ENCODE results near the gene ACTR1A.
"Not testable (repeated sequence)": the region's sequence is repeated elsewhere in the genome, so short reads cannot be mapped to it uniquely, and the experiment has no call there.

Gene ACTR1A

GRCh38 chr10:102480396-102480795 lies 22.1 kb downstream of the ACTR1A start:
- DNase-seq, result no peak

- DNase-seq, result no peak
Measured at GRCh38 chr10:102479651-102480050, 22.9 kb downstream of the ACTR1A start.

GRCh38 chr10:102476466-102477141 lies 25.9 kb downstream of the ACTR1A start:
- no peak for DNase-seq

GRCh38 chr10:102475451-102476040 lies 27.0 kb downstream of the ACTR1A start:
- DNase-seq, result no peak

DNA sequence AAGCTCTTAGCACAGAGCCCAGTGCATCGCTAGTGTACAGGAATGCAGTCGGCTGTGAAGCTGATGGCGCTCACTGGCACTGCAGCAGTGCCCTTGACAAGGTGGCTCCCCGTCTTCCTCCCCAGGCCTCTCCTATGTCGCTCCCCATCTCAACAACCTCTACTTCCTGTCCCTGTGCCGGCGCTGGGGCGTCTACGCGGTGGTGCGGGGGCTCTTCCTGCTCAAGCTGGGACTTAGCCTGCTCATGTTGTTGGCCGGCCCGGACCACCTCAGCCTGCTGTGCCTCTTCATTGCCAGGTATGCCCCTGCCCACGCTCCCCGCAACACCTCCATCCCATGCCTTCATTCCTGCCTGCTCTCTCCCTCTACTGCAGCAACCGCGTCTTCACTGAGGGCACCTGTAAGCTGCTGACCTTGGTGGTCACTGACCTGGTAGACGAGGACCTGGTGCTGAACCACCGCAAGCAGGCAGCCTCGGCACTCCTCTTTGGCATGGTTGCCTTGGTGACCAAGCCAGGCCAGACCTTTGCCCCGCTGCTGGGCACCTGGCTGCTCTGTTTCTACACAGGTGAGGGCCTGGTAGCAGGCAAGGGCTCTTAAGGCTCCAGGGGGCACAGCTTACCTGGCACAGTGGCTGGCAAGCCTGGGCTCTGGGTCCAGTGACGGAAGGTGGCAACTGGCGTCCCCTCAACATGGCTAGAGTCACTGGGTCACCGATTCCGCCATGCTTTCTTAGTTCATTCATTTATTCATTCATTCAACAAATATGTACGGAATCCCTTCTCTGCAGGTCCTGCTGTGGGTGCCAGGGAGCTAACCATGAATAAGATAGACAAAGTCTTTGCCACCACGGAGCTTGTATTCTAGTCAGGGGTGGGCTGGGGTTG lies 28.8 kb downstream of the ACTR1A start:
- no peak for DNase-seq

GRCh38 chr10:102470579-102471546 lies 31.6 kb downstream of the ACTR1A start:
- DNase-seq, result no peak

GRCh38 chr10:102468683-102469082 lies 33.8 kb downstream of the ACTR1A start:
- DNase-seq, result no peak

GRCh38 chr10:102467971-102468438 lies 34.5 kb downstream of the ACTR1A start:
- no peak for DNase-seq

- no peak for DNase-seq
Measured at GRCh38 chr10:102467318-102467717, 35.2 kb downstream of the ACTR1A start.

GRCh38 chr10:102465466-102465865 lies 37.0 kb downstream of the ACTR1A start:
- no peak for DNase-seq

DNA sequence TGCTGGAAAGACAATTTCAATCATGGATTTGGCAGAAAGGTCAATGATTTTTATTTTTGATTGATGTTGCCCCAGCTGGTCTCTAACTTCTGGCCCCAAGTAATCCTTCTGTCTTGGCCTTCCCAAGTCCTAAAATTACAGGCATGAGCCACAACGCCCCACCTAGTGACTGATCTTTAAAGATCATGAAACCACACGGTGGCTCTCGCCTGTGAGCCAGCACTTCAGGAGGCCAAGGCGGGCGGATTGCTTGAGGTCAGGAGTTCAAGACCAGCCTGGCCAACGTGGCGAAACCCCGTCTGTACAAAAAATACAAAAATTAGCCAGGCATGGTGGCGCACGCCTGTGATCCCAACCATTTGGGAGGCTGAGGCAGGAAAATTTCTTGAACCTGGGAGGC lies 38.5 kb downstream of the ACTR1A start:
- no peak for DNase-seq

GRCh38 chr10:102462512-102463054 lies 39.9 kb downstream of the ACTR1A start:
- no peak for DNase-seq

GRCh38 chr10:102461187-102462054 lies 41.1 kb downstream of the ACTR1A start:
- peak; percentile 66 for DNase-seq

- DNase-seq, result no peak
Measured at GRCh38 chr10:102460836-102461186, 41.7 kb downstream of the ACTR1A start.

DNA sequence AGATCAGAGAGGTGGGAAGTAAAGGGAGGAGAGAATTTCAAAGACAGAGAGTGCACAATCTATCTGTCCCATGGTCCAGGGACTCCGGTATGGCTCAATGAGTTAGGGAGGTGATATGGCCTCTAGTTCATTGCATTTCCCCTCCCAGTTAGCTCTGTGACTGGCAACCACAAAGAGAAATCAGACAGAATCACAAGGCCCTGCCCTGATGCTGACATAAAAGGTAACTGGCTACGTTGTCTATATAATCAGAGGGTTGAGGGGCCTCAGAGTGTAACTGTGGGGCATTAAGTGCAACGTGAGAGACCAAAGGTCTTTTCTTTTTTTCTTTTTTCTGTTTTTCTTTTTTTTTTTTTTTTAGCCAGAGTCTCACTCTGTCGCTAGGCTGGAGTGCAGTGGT lies 43.9 kb downstream of the ACTR1A start:
- no peak for DNase-seq

- peak; percentile 83 for DNase-seq
Measured at GRCh38 chr10:102457591-102458150, 44.8 kb downstream of the ACTR1A start.

DNA sequence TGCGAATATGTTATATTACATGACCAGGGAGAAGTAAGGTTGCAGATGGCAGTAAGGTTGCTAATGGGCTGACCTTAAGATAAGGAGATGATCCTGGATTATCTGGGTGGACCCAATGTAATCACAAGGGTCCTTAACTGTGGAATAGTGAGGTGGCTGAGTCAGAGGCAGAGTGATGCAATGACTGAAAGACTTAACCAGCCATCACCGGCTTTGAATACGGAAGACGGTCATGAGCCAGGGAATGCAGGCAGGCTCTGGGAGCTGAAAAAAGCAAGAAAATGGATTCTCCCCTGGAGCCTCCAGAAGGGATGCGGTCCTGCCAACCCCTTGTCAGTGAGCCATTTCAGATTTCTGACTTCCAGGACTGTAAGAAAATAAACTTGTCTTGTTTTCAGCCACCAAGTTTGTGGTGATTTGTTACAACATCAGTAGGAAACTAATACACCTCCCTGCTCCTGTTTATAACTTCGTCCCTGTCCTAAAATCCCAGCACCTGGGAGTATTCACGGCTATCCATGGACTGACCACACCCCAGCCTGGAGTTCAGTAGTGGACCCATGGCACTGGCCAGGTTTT lies 46.5 kb downstream of the ACTR1A start:
- DNase-seq, result no peak

DNA sequence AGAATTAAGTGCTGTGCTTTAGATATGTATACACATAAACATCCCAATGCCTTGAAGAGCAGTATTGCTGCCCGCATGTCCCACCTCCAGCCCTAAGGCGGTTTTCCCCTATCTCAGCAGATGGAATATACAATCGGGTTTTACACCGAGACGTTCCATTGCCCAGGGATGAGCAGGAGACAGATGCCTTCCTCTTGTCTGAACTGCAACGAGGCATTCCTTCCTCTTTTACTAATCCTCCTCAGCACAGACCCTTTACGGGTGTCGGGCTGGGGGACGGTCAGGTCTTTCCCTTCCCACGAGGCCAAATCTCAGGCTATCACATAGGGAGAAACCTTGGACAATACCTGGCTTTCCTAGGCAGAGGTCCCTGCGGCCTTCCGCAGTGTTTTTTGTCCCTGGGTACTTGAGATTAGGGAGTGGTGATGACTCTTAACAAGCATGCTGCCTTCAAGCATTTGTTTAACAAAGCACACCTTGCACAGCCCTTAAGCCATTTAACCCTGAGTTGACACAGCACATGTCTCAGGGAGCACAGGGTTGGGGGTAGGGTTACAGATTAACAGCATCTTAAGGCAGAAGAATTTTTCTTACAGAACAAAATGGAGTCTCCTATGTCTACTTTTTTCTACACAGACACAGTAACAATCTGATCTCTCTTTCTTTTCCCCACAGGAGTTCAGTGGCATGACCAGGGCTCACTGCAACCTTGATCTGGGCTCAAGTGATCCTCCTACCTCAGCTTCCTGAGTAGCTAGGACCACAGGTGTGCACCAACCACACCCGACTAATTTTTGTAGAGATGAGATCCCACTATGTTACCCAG lies 47.6 kb downstream of the ACTR1A start:
- not testable (repeated sequence) for DNase-seq

DNA sequence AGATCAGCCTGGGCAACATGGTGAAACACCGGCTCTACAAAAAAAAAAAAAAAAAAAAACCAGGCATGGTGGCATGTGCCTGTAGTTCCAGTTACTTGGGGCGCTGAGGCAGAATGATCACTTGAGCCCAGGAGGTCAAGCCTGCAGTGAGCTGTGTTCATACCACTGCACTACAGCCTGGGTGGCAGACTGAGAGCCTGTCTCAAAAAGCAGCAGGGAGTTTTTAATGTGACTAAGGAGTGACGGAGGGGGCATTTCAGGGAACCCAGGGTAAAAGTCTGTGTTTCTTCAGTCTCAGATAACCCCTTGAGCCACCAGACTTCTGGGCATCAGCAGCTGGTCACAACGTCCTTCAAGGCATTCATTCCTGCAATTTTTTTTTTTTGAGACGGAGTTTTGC lies 49.0 kb downstream of the ACTR1A start:
- no peak for DNase-seq

Data from NCI-H1694 (cell line).